Hematopoietic multipotent progenitor cell (in vitro differentiated cells): ENCODE measurements around the gene HSPA14. TPM values are rescaled to one million over a fixed set of nuclear protein-coding genes. Genes with fewer than 3 reads are reported as not detected.
"Not testable (repeated sequence)": the region's sequence is repeated elsewhere in the genome, so short reads cannot be mapped to it uniquely, and the experiment has no call there.

Experiments used
- DNase-seq, 3 donors: peaks; one replicate each; pipeline ENCODE4 v3.0.0-alpha.2; 2011 to 2015; ENCODE audit warnings: low read depth in 2 of 3, low spot score in 2 of 3
- total RNA-seq: library from RNA; depleted of rRNA; stranded (reverse); fragments of >200 nt; gene quantifications from one replicate; pipeline ENCODE4 v1.2.3, GENCODE V29; 2012

The HSPA14 gene
- 5.7 TPM for total RNA-seq

DNA sequence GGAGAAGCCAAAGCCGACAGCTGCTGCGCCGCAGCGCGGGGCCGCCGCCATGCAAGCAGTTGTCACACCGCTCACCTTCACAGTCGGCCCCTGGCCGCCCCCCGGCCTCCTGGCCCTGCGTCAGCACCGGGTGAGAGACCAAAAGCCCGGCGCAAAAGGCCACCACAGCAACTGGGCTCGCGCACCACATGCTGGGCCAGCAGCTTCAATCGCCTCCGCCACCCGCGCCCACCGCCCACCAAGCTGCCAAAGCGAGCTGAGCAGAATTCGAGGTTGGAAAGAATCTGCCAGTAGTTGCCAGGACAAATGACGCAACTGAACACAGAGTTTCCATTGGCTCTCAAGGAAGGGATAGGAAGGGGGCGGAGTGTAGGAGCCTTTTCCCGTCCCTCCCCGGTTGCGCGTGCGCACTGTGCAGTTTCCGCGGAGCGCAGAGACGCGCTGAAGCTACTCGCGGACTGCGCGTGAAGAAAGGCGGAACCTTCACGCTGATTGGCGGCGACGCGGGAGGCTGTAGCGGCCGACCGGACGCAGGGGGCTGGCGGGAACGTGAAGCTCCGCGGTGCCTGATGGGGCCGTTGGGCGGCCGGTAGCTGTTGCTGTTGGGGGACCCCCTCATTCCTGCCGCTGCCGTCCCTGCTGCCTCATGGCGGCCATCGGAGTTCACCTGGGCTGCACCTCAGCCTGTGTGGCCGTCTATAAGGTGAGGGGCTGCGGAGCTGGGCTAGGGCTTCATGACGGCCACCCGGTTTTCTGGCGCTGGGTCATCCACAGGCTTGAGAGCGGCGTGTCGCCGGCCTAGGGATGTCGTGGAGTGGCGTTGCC, at the start of gene HSPA14, which contains the start of the genes CDNF and MSANTD7:
HSPA14 (plus strand) TSS at position 550 of the 825 bp plus-strand sequence; CDS start at position 647, 97 bp downstream.
CDNF (minus strand) TSS at position 281 of the 825 bp plus-strand sequence; CDS start at position 190, 91 bp downstream.
MSANTD7 (plus strand) TSS at position 550 of the 825 bp plus-strand sequence. CDS start 3,979 bp downstream, outside the sequence.
- peak; percentile 99 to 100 (median 100) for DNase-seq

GRCh38 chr10:14798636-14799035, 39.5 kb upstream of the HSPA14 start:
- peak in 2 of 3 donors; percentile 22 to 55 for DNase-seq

- DNase-seq: no peak
Measured at GRCh38 chr10:14800397-14800796, 37.7 kb upstream of the HSPA14 start.

DNA sequence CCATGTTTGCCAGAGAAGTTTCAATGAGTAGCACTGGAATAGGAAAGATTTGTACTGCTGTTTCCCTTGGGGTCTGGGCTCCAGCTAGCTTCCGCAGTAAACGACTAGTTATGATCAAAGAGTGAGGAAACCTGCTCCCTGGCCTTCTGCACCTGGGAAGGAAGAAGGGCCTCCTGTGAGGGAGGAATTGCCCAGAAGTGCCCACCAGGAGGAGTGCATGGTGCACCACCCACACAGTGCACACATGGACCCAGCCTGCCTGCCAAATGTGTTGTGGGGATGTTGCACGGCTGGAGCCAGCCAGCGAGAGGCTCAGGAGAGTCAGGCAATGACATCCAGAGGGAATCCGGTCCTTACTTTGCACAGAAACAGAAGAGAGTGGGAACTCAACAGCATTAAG, 36.4 kb upstream of the HSPA14 start:
- no peak for DNase-seq

- DNase-seq: no peak
Measured at GRCh38 chr10:14803827-14804226, 34.3 kb upstream of the HSPA14 start.

GRCh38 chr10:14806318-14806717, 31.8 kb upstream of the HSPA14 start:
- DNase-seq: no peak

- DNase-seq: no peak
Measured at GRCh38 chr10:14810969-14811953, 26.8 kb upstream of the HSPA14 start.

- DNase-seq: no peak
Measured at GRCh38 chr10:14812271-14812670, 25.8 kb upstream of the HSPA14 start.

GRCh38 chr10:14815681-14816080, 22.4 kb upstream of the HSPA14 start:
- DNase-seq: no peak

DNA sequence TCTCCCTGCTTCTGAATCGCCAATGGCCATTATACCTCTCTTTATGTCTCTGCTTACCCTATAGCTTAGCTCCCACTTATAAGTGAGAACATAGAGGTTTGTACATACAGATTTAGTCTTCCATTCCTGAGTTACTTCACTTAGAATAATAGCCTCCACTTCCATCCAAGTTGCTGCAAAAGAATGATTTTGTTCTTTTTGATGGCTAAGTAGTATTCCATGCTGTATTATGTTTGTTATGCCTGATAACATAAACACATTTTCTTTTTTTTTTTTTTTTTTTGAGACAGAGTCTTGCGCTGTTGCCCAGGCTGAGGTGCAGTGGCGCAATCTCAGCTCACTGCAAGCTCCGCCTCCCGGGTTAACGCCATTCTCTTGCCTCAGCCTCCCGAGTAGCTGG, 21.4 kb upstream of the HSPA14 start:
- not testable (repeated sequence) for DNase-seq

- no peak for DNase-seq
Measured at GRCh38 chr10:14820010-14820774, 17.9 kb upstream of the HSPA14 start.

GRCh38 chr10:14820775-14821154, 17.3 kb upstream of the HSPA14 start:
- no peak for DNase-seq

DNA sequence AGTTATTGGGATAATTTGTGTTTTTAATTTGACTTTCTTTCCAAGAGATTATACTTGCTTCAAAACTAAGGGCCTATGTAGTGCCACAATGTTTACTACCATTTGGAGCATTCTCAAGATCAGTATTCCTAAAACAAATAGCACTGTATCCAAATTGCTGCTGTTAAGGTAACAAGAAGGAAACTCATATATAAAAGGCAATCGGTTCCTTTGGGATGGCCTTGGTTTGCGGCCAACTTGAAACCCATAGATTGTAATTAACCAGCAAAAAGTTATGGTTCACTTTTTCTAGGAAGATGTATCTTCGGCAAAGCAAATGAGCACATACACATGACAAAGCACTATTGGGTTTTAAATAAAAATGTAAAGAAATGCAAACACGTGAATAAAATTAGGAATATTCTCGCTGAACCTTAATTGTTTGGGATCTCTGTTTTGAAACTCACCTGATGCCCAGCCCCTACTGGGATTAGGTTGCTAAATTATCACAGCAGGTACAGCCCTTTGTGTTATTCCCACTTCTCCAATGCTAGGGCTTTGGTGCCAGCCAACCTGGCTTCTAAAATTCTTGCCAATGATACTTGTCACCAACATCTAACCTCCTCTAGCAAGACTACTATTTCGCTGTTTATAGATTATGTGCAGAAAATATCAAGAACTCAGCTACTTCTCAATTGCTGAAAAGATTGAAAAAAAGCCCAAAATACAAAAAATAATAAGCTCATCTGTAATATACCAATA, 16.3 kb upstream of the HSPA14 start:
- DNase-seq: no peak

GRCh38 chr10:14822879-14823755, 15.0 kb upstream of the HSPA14 start:
- DNase-seq: peak in 2 of 3 donors; percentile 36 to 75

GRCh38 chr10:14823966-14824365, 14.1 kb upstream of the HSPA14 start:
- no peak for DNase-seq

- DNase-seq: no peak
Measured at GRCh38 chr10:14826076-14826829, 11.9 kb upstream of the HSPA14 start.

GRCh38 chr10:14833106-14833505, 5.0 kb upstream of the HSPA14 start:
- no peak for DNase-seq

- DNase-seq: no peak
Measured at GRCh38 chr10:14836208-14836607, 1.9 kb upstream of the HSPA14 start.
